Measurements from ENCODE around the gene MAPKAPK2. TPM values are rescaled to one million over a fixed set of nuclear protein-coding genes. Genes with fewer than 3 reads are reported as not detected.
"Not testable (repeated sequence)": the region's sequence is repeated elsewhere in the genome, so short reads cannot be mapped to it uniquely, and the experiment has no call there.

The MAPKAPK2 gene
- polyA plus RNA-seq, 3 donors = 1.6 to 56.9 (median 2.2) TPM

GRCh38 chr1:206765771-206766170, 81.1 kb downstream of the MAPKAPK2 start:
- not testable (repeated sequence) for H3K27me3 ChIP-seq (ENCODE audit: control insufficient read depth in 2 of 2, insufficient read depth in 2 of 2, low read length in 2 of 2); H3K79me2 ChIP-seq (ENCODE audit: insufficient read depth, low read length); H3K9me3 Mint-ChIP-seq; H3K9me3 ChIP-seq (replicated peaks in 1 of 2; ENCODE audit: control insufficient read depth in 1 of 2, insufficient read depth in 1 of 2, low read length in 2 of 2); H2AFZ ChIP-seq (ENCODE audit: insufficient read depth, low read depth, low read length, poor library complexity, severe bottlenecking); H4K20me1 ChIP-seq (ENCODE audit: insufficient read depth, low read length); H3K9ac ChIP-seq (ENCODE audit: insufficient read depth, low read length, poor library complexity, severe bottlenecking)
- Mint-ChIP-seq H3K27me3 (ENCODE audit: low read depth in 3 of 3) (peaks cover 3 to 23% (median 8%) of the 10 kb centered on the region in 3 donors), H3K27ac (peak overlapping the region in 6 of 7 donors; percentile 39 to 91 (median 82)), H3K4me3 (peak overlapping the region in 1 of 2 donors; percentile 67), H3K4me1 (peaks cover 50% of the 10 kb centered on the region), H3K36me3 (peaks cover 27 to 31% of the 10 kb centered on the region in 2 donors)
- Histone ChIP-seq H3K27ac (ENCODE audit: low read depth in 1 of 2, low read length in 2 of 2) (peak overlapping the region in 1 of 2 donors; percentile 25), H3K4me2 (replicated peaks; ENCODE audit: extremely low read depth, low read length, poor library complexity, severe bottlenecking) (peak overlapping the region; percentile 32), H3K36me3 (replicated peaks in 1 of 2; ENCODE audit: control insufficient read depth in 1 of 2, insufficient read depth in 2 of 2, low read length in 2 of 2) (peaks cover 0 to 14% of the 10 kb centered on the region in 2 donors), H3K4me1 (ENCODE audit: control insufficient read depth in 1 of 2, insufficient read depth in 2 of 2, low read length in 2 of 2) (peaks cover 39 to 52% of the 10 kb centered on the region in 2 donors), H3K4me3 (replicated peaks in 1 of 3; ENCODE audit: low read depth in 2 of 3, low read length in 3 of 3) (peak overlapping the region in 1 of 3 experiments; percentile 2)
- DNase-seq = peak in 2 of 3 donors; percentile 25 to 48
- 14% methylated on average over 1 of the region's 1 CpG for WGBS (ENCODE audit: insufficient coverage)
- intact Hi-C loops (cut with micrococcal nuclease) = loop anchor here (5.0 kb wide), 3 partner anchors 33 to 1117 kb away; no protein-coding TSS in a partner anchor

DNA sequence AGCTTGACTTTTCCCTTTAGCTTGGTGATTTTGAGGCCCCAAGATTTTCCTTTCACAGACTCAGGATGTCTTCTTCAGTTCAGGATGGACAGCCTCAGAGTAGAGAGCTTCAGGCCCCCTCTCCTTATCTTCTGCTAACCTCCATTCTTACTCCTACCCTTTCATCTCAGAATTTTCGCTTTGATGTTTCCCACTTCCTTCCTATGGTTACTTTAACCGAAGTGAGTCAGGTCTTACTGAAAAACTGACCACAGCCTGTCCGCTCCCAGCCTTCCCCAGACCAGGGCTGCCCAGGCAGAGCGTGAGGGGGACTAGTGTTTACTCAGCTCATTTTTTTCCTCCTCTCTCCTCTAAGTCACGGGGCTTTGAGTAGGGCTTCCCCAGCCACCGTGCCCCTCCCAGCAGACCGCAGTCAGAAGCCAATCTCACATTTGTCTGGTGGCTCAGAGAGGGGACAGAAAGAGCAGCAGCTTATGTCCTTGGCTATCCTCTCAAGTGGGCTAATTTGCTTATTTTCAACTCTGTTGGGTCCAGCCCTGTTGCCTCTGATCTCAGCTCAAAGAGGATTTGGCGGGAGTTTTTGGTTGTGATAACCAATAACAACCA, 81.6 kb downstream of the MAPKAPK2 start:
- Mint-ChIP-seq H3K9me3 (peaks cover 0 to 9% (median 3%) of the 10 kb centered on the region in 7 donors), H3K27me3 (ENCODE audit: low read depth in 3 of 3) (peaks cover under 1 to 21% (median 10%) of the 10 kb centered on the region in 3 donors), H3K36me3 (peaks cover 27 to 31% of the 10 kb centered on the region in 2 donors), H3K4me3 (peak overlapping the region; percentile 34 to 67), H3K4me1 (peaks cover 54% of the 10 kb centered on the region), H3K27ac (peak overlapping the region; percentile 39 to 91 (median 81))
- no peaks in the 10 kb centered on the region for H3K27me3 ChIP-seq (ENCODE audit: control insufficient read depth in 2 of 2, insufficient read depth in 2 of 2, low read length in 2 of 2)
- H3K36me3 ChIP-seq (replicated peaks in 1 of 2; ENCODE audit: control insufficient read depth in 1 of 2, insufficient read depth in 2 of 2, low read length in 2 of 2) = peaks cover 0 to 14% of the 10 kb centered on the region in 2 donors
- H4K20me1 ChIP-seq (ENCODE audit: insufficient read depth, low read length) = no peaks in the 10 kb centered on the region
- peak overlapping the region; percentile 32 for H3K4me2 ChIP-seq (replicated peaks; ENCODE audit: extremely low read depth, low read length, poor library complexity, severe bottlenecking)
- peak; percentile 88 to 97 (median 95) for DNase-seq
- no peak for TF ChIP-seq CTCF (IDR thresholded peaks at IDR 0.05)
- intact Hi-C loops (cut with micrococcal nuclease) = loop anchor here (5.0 kb wide), 3 partner anchors 34 to 1116 kb away; no protein-coding TSS in a partner anchor
- no peak overlapping the region for H2AFZ ChIP-seq (ENCODE audit: insufficient read depth, low read depth, low read length, poor library complexity, severe bottlenecking)
- H3K4me3 ChIP-seq (replicated peaks in 1 of 3; ENCODE audit: low read depth in 2 of 3, low read length in 3 of 3) = peak overlapping the region in 1 of 3 experiments; percentile 22
- H3K9ac ChIP-seq (ENCODE audit: insufficient read depth, low read length, poor library complexity, severe bottlenecking) = no peak overlapping the region
- H3K27ac ChIP-seq (ENCODE audit: low read depth in 1 of 2, low read length in 2 of 2) = peak overlapping the region in 1 of 2 donors; percentile 25
- WGBS (ENCODE audit: insufficient coverage) = 0% methylated on average over 4 of the region's 8 CpGs
- H3K79me2 ChIP-seq (ENCODE audit: insufficient read depth, low read length) = peaks cover 5% of the 10 kb centered on the region
- peaks cover 0 to 3% of the 10 kb centered on the region in 2 donors for H3K9me3 ChIP-seq (replicated peaks in 1 of 2; ENCODE audit: control insufficient read depth in 1 of 2, insufficient read depth in 1 of 2, low read length in 2 of 2)
- peaks cover 45 to 57% of the 10 kb centered on the region in 2 donors for H3K4me1 ChIP-seq (ENCODE audit: control insufficient read depth in 1 of 2, insufficient read depth in 2 of 2, low read length in 2 of 2)

Data from CD14-positive monocyte (primary cell).